Islet precursor cell (in vitro differentiated cells): ENCODE data around the gene NRL.

Experiments
- DNase-seq: peaks from one replicate; pipeline ENCODE4 v3.0.0-alpha.2; 2018

NRL gene

GRCh38 chr14:24065408-24065807, 49.3 kb downstream of the NRL start:
- no peak for DNase-seq

DNA sequence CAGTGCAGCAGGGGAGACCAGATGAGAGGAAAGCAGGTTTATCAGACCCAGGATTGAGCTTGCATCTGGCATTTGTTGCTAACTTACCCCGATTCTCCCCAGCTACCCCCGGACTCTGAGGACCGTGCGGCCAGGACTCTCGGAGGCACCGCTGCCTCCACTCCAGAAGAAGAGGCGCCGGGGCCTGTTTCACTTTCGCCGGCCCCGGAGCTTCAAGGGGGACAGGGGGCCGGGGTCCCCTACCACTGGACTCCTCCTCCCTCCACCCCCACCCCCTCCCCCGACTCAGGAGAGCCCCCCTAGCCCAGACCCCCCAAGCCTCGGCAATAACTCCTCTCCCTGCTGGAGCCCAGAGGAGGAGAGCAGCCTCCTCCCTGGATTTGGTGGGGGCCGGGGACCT, 49.9 kb downstream of the NRL start:
- no peak for DNase-seq

DNA sequence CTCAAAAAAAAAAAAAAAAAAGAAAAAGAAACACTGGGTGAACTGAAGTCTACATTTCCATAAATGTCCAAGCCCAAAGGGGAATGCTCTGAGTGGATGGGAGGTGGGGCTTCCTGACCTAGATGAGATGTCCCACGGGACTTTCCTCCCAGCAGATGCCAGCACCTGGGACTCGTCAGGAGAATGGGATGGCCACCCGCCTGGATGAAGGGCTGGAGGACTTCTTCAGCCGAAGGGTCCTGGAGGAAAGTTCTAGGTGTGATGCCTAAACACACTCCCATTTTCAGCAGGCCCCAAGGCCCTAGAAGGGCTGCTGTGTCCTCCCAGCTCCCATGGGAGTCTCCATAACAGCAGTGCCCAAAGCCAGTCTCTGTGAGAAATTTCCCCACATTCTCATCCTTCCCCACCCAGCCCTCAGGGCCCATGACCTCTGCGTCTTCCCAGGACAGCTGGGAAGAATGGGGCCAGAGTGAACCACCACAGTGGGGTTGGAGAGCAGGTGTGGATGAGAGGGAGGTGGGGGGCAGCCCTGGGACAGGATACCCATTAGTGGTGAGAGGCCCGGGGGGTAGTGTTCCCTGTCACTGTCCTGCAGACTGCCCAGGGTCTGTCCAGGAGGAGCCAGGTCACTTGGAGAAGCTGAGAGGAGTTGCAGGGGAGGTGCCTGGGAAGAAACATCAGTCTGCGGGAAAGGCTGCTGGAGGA, 50.5 kb downstream of the NRL start:
- DNase-seq, result no peak

GRCh38 chr14:24063263-24063836, 51.4 kb downstream of the NRL start:
- DNase-seq, result no peak

DNA sequence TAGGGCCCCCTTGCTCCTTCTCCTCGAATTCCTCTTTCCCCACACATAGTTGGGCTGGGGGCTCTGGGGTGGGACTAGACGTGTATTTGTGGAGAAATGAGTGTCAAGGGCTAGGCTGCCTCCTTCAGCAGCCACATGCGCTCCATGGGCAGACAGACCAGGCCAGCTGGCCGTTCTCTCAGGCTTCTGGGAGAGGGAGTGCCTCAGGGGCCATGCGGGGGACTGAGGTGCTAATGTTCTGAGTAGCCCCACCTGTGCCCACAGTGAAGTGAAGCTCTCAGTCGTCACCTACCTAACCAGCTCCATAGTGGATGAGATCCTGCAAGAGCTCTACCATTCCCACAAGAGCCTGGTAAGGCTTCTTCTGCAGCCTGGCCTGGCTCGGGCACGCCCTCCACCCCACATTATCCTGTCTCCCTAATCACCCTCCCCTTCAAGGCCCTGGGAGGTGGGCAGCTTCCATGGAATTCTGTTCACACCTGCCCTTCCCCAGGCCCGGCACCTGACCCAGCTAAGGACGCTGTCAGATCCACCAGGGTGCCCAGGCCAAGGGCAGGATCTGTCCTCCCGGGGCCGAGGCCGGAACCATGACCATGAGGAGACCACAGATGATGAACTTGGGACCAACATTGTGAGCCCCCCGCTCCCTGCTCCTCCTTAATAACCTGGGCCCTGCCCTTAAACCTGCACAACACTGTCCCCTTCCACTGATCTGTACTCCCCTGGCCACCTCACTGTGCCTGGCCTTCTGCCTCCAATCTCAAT, 52.4 kb downstream of the NRL start:
- DNase-seq, result no peak

- DNase-seq, result no peak
Observed at GRCh38 chr14:24060984-24061913, 53.5 kb downstream of the NRL start.

- no peak for DNase-seq
Observed at GRCh38 chr14:24060443-24060842, 54.3 kb downstream of the NRL start.

- DNase-seq, result no peak
Observed at GRCh38 chr14:24059841-24060388, 54.8 kb downstream of the NRL start.

GRCh38 chr14:24058951-24059475, 55.7 kb downstream of the NRL start:
- DNase-seq, result no peak

- peak; percentile 76 for DNase-seq
Observed at GRCh38 chr14:24058260-24058950, 56.3 kb downstream of the NRL start.

GRCh38 chr14:24057867-24058259, 56.9 kb downstream of the NRL start:
- no peak for DNase-seq

- no peak for DNase-seq
Observed at GRCh38 chr14:24057271-24057670, 57.5 kb downstream of the NRL start.

DNA sequence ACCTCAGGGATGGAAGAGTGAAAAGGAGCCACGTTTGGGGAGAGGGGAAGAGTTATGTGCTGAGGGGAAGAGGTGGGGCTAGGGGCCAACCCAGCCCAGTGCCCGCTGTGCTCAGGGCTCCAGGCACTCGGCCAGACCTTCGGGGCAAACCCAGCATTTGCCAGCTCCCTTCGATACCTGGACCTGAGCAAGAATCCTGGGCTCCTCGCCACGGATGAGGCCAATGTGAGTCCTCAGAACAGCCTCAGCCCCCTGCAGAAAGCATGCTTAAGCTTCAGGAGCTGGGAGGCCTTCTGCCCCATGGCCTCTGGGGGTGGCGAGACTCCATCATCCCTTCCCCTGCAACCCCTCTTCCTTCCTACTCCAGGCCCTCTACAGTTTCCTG, 58.0 kb downstream of the NRL start:
- DNase-seq, result no peak

- no peak for DNase-seq
Observed at GRCh38 chr14:24055971-24056799, 58.6 kb downstream of the NRL start.

- no peak for DNase-seq
Observed at GRCh38 chr14:24054646-24055045, 60.1 kb downstream of the NRL start.

- no peak for DNase-seq
Observed at GRCh38 chr14:24054324-24054641, 60.5 kb downstream of the NRL start.

DNA sequence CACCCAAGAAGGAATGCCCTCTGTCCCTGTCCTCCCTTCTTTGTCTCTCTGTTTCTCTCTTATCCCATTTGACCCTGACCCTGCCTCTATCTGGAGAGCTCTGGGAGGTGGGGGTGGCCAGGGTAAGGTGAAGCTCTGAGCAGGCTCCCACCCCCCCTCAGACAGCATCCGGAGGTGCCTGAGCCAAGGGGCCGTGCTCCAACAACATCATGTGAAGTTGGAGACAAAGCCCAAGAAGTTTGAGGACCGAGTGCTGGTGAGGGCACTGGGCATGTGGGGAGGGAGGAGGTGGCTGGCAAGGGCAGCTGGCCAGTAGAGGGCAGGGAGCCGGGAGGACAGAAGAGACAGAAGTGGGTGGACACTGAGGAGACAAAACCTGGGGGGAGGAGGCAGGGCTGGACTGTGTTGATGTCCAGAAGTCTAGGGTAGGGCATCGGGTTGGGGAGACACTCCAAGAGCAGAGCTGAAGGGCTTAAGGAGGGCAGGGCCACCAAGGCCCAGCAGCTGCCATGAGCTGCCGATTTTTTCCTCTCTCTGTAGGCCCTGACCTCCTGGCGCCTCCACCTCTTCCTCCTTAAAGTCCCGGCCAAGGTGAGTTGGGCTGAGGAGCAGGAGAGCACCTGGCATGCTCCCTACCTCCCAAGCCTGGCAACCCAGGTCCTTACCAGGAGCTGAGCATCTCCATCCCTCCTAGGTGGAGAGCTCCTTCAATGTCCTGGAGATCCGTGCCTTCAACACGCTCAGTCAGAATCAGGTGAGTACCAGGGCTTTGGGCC, 61.0 kb downstream of the NRL start:
- DNase-seq, result no peak

DNA sequence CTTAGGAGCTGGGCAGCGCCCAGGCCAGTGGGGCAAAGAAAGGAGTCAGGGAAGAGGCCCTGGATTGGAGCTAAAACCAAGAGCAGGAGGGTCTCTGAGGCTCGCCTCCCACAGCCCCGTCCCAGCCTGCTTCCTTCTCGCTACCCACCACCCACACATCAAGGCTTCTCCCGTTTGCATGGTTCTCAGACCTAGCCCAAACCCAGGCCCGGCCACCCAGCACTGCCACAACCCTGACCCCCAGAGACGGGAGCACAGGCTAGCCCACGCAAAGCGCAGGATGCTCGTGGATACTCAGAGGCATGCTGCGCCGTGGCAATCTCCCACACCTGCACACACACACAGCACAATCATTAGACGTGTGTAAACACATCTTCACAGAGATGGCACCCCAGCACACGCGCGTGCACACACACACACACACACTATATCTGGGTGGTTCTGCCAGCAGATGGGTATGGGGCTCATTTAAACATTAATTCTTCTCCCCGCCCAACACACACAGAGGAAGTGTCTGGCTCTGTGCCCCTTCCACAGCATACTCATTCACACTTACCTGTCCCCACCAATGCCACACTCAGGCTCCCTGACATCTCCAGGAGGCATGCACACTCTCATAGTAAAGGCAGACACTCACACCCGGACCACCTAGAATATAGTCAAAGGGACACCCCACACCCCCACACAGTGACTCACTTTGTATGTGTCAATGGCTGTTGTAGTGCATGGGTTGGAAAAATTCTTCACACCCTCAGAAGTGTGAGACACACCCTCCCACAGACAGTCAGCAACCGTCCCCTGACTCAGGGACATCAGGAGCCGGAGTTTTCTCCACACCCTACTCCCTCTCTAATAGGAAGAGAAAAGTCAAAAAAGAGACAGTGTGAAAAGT, 61.8 kb downstream of the NRL start:
- no peak for DNase-seq
